ENCODE measurements around the gene CLSTN2.
A peak's percentile ranks its signal among the peaks of the same experiment; 100 is the strongest.

The CLSTN2 gene

GRCh38 chr3:140089403-140090072, 154.6 kb downstream of the CLSTN2 start:
- Histone ChIP-seq H3K36me3 (no peaks in the 10 kb centered on the region), H3K27me3 (no peaks in the 10 kb centered on the region), H3K4me3 (no peak overlapping the region), H3K27ac (no peak overlapping the region), H3K9me3 (no peaks in the 10 kb centered on the region), H3K4me1 (peaks cover 0 to 19% (median 3%) of the 10 kb centered on the region in 4 donors)
- no peak for DNase-seq
- TF ChIP-seq, protein P1, sequence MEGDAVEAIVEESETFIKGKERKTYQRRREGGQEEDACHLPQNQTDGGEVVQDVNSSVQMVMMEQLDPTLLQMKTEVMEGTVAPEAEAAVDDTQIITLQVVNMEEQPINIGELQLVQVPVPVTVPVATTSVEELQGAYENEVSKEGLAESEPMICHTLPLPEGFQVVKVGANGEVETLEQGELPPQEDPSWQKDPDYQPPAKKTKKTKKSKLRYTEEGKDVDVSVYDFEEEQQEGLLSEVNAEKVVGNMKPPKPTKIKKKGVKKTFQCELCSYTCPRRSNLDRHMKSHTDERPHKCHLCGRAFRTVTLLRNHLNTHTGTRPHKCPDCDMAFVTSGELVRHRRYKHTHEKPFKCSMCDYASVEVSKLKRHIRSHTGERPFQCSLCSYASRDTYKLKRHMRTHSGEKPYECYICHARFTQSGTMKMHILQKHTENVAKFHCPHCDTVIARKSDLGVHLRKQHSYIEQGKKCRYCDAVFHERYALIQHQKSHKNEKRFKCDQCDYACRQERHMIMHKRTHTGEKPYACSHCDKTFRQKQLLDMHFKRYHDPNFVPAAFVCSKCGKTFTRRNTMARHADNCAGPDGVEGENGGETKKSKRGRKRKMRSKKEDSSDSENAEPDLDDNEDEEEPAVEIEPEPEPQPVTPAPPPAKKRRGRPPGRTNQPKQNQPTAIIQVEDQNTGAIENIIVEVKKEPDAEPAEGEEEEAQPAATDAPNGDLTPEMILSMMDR (IDR thresholded peaks at IDR 0.05): no peak
- intact Hi-C loops (cut with DNase I; ENCODE audit: low total_unique reads): no loop called here

DNA sequence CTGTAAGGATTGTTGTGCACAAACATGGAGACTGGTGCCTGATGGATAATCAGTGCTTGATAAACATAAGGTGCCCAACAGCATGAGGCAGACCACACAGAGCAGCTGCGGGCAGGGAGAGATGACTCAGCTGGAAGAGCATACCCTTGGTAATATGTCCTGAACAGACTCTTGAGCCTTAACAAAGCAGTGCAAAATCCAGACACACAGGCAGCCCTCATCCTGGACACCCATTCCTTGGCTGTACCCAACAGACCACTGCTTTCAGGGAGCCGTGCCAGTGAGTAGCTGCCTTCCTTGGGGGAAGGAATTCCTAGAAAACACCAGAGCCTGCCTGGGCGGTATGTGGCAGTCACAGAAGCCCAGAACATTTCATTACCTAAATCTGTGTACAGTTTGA, 156.2 kb downstream of the CLSTN2 start:
- H3K36me3 ChIP-seq: no peaks in the 10 kb centered on the region
- peaks cover 0 to 19% (median 3%) of the 10 kb centered on the region in 4 donors for H3K4me1 ChIP-seq
- H3K27me3 ChIP-seq: no peaks in the 10 kb centered on the region
- intact Hi-C loops (cut with DNase I; ENCODE audit: low total_unique reads): no loop called here
- no peak for DNase-seq
- H3K4me3 ChIP-seq: no peak overlapping the region
- no peaks in the 10 kb centered on the region for H3K9me3 ChIP-seq
- H3K27ac ChIP-seq: no peak overlapping the region
- TF ChIP-seq, protein P1 (IDR thresholded peaks at IDR 0.05): no peak

DNA sequence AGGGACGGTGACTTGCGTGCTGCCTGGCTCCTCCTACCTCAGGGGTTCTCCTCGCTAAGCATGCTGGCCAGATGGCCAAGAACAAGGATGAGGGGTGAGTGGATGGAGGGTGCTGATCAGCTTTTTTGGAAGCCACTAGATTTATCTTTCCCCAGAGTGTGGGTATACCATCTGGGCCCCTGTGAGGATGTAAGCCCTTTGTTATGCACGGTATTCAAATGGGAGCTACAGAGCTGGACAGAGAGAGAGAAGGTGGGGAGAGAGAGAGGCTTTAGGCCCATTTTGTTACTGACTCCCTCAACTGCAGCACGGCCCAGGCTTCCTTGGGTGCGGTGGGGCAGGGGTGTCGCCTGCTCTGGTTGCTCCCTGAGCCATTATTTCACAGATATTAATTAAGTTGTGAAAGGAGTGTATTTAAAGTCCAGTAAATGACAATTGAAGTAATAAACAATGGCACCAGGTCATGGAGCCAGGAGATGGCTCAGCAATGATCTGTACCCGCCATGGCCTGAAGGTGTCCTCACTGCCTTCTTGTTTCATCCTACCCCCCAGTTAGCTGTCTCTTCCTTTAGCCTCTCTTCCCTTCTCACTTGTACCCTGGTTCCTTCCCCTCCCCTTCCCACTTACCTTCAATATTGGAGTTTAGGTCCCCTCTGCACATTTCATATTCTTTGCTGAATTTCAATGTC, 158.0 kb downstream of the CLSTN2 start:
- Histone ChIP-seq H3K27ac (no peak overlapping the region), H3K27me3 (no peaks in the 10 kb centered on the region), H3K36me3 (no peaks in the 10 kb centered on the region), H3K4me1 (peaks cover 0 to 19% (median 3%) of the 10 kb centered on the region in 4 donors), H3K9me3 (no peaks in the 10 kb centered on the region), H3K4me3 (no peak overlapping the region)
- intact Hi-C loops (cut with DNase I; ENCODE audit: low total_unique reads): no loop called here
- TF ChIP-seq, protein P1 (IDR thresholded peaks at IDR 0.05): no peak
- DNase-seq: no peak

DNA sequence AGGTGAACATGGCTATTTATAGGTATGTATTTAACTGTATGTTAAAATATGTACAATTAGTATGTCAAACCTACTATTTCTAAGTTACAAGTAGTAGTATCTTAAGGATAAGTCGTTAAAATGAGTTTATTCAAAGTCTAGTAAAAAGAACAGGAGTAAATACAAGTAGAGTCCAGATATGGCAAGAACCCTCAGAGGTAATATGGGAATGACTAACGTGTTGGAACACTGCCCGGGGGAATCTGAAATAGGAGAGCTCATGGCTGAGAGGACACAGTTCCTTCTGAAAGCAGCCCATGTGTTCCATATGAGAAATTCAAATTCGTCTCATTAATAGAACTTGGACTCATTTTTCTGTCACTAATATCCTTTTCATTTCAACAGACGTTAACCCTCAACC, 158.8 kb downstream of the CLSTN2 start:
- TF ChIP-seq, protein P1 (IDR thresholded peaks at IDR 0.05): no peak
- Histone ChIP-seq H3K4me1 (peaks cover 0 to 19% (median 3%) of the 10 kb centered on the region in 4 donors), H3K36me3 (no peaks in the 10 kb centered on the region), H3K27me3 (no peaks in the 10 kb centered on the region), H3K4me3 (no peak overlapping the region), H3K27ac (no peak overlapping the region), H3K9me3 (no peaks in the 10 kb centered on the region)
- peak; percentile 74 to 75 for DNase-seq
- intact Hi-C loops (cut with DNase I; ENCODE audit: low total_unique reads): no loop called here

DNA sequence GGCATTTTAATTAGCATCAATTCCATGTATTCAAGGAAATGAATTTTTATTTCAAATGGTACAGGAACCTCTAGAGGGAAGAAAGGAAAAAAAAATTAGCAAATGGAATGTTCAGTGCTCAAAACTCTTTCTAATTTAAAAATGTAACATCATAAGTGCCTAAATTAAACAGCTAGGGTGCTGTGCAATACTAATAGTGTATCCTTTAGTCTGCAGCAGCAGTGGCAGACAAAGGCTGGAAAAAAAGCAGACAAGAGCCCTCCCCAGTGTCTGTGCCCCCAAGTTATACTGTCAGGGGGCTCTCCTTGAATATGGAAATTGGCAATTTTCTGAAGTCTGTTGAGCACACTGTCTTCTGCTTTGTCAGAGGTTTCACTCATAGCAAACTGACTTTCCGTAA, 159.5 kb downstream of the CLSTN2 start:
- DNase-seq: no peak
- TF ChIP-seq, protein P1 (IDR thresholded peaks at IDR 0.05): no peak
- Histone ChIP-seq H3K4me3 (no peak overlapping the region), H3K27ac (no peak overlapping the region), H3K27me3 (no peaks in the 10 kb centered on the region), H3K36me3 (no peaks in the 10 kb centered on the region), H3K9me3 (no peaks in the 10 kb centered on the region), H3K4me1 (peaks cover 0 to 19% (median 3%) of the 10 kb centered on the region in 4 donors)
- intact Hi-C loops (cut with DNase I; ENCODE audit: low total_unique reads): no loop called here

Measured in tibial artery (tissue), 4 donors.